Body of pancreas (tissue), 4 donors: ENCODE measurements around the gene PDGFA.

Experiments
- POLR2A ChIP-seq, 3 donors: fragments of 450-650 bp; IDR thresholded peaks; one replicate each; pipeline ENCODE4 v1.6.1; 2016; ENCODE audit warnings: antibody characterized with exemption in 3 of 3, mild to moderate bottlenecking in 2 of 3
- TF ChIP-seq, protein P1 (sequence below), 7 experiments: fragments of 450-650 bp in 4 of 7; fragments of 200-600 bp in 3 of 7; sonication (generic) in 3 of 7; IDR thresholded peaks; one replicate each; pipeline ENCODE4 v1.5.1; 2016 to 2019; ENCODE audit warnings: antibody characterized with exemption in 7 of 7

DNA sequence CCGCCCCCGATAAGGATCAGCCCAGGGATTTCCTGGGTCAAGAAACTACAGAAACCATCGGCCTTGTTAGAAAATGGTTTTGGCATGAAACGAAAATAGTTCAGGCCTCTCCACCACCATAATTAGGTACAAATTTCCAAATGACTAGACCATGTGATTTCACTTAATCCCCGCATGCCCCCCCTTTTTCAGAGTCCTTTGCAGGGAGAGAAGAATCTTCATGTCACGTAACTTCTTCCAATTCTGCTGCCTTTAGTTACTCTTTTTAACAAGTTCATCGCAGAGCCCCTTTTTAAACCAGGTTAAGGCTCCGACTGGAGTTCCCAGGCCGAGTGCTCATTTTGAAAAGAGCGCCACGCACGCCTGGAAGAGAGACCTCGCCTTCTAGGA lies 3.4 kb downstream of the PDGFA start:
- no peak for TF ChIP-seq POLR2A (IDR thresholded peaks at IDR 0.05)
- TF ChIP-seq, protein P1, sequence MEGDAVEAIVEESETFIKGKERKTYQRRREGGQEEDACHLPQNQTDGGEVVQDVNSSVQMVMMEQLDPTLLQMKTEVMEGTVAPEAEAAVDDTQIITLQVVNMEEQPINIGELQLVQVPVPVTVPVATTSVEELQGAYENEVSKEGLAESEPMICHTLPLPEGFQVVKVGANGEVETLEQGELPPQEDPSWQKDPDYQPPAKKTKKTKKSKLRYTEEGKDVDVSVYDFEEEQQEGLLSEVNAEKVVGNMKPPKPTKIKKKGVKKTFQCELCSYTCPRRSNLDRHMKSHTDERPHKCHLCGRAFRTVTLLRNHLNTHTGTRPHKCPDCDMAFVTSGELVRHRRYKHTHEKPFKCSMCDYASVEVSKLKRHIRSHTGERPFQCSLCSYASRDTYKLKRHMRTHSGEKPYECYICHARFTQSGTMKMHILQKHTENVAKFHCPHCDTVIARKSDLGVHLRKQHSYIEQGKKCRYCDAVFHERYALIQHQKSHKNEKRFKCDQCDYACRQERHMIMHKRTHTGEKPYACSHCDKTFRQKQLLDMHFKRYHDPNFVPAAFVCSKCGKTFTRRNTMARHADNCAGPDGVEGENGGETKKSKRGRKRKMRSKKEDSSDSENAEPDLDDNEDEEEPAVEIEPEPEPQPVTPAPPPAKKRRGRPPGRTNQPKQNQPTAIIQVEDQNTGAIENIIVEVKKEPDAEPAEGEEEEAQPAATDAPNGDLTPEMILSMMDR (IDR thresholded peaks at IDR 0.05): no peak
